ENCODE measurements around the gene MYO7A.

The MYO7A gene

DNA sequence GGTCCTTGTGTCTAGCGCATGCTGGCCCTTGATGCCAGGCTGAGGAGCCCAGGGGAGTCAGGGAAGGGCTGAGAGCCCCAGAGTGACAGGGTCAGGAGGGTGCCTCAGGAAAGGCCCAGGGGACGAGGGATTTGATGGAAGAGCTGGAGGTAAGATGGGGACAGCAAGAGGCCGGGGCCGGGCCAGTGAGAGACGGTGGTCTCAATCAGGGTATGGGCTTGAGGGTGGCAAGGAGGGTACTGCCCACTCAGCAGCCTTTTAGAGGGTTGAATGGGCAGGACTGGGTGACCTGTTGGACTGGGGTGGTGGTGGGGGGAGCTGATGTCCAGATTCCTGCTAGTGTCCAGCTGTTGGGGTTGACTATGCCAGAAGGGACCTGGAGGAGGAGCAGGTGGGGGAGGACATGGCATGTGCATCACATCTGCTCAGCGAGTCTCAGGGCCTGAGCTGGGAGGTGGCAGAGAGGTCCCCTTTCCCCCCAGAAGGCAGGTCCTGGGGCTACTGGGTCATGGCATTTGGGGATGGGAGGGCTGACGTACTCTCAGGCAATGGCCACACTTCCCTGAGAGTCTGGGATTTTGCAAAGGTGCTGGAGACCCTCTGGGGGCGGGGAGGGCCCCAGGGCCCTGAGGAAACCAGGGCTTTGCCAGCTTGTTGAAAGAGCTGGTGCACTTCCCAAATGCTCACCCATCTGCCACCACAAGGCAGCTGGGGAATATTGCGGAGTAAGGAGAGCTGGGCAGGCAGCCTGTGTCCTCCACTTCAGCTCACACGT lies 18.4 kb downstream of the MYO7A start:
- no peak for DNase-seq (ENCODE audit: low spot score)

DNA sequence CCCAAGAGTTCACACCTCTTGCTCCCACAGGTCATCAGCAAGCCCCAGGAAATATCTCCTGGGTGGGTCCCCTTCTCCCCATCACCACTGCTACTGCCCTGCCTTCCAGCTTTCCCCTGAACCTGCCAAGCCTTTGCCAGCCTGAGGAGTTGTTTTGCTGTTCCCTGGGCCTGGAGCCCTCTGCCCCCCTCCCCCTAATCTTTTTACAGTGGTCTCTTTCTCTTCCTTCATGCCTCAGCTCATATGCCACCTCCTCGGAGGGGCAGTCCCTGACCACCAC lies 18.9 kb downstream of the MYO7A start:
- no peak for DNase-seq (ENCODE audit: low spot score)

DNA sequence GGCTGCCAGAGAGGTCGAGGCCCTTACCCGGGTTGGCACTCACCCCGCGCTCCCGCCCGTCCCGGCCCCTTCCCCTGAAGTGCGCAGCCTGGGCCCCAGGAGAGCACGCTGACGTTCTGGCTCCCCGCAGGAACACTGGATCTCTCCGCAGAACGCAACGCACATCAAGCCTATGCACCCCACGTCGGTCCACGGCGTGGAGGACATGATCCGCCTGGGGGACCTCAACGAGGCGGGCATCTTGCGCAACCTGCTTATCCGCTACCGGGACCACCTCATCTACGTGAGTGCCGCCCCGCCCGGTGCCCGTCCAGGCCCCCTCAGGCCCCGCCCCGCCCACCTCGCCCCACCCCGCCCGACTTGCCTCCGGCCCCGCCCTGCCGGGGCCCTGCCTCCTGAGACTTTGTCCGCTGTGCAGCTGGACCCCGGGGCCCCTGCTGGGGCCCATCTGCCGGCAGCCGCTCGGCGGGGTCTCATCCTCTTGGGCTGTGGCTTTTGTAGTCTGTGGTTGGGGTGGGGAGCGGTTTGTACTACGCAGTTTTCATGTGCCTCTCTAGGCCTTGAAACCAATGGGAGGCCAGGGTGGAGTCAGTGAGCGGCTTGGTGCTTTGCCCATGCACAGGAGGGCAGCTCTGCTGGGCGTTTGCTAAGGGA lies 19.7 kb downstream of the MYO7A start:
- no peak for DNase-seq (ENCODE audit: low spot score)

DNA sequence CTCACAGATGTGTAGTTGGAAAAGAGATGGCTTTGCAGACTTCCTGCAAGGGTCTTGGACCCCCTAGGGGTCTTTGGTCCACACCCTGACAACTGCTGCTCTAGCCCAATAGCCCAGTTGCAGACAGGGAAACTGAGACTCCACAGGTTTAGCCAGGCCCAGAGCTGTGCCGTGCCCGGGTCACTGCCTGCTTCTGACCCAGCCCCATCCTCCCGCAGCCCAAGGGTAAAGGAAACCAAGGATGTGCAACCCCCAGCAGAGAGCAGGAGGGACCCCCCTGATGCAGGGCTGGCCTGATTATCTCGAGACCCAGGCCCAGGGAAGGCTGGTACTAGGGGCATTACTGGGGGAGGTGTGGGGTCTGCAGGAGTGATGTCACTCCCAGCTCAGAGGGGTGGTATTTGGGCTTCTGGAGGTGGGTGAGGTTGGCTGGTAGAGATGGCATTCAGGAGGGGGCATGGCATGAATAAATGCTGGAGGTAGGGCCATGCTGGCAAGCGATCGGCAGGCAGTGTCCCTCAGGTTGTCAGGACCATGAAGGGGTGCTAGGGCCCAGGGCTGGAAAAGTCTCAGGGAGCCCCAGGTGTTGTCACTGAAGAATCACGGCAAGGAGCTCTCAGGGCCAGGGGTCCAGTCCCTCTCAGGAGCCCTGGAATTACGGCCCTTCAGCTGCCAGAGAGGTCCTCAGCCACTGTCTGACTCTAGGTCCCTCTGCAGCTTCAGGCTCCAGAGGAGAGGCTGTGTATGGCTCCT lies 21.1 kb downstream of the MYO7A start:
- no peak for DNase-seq (ENCODE audit: low spot score)

DNA sequence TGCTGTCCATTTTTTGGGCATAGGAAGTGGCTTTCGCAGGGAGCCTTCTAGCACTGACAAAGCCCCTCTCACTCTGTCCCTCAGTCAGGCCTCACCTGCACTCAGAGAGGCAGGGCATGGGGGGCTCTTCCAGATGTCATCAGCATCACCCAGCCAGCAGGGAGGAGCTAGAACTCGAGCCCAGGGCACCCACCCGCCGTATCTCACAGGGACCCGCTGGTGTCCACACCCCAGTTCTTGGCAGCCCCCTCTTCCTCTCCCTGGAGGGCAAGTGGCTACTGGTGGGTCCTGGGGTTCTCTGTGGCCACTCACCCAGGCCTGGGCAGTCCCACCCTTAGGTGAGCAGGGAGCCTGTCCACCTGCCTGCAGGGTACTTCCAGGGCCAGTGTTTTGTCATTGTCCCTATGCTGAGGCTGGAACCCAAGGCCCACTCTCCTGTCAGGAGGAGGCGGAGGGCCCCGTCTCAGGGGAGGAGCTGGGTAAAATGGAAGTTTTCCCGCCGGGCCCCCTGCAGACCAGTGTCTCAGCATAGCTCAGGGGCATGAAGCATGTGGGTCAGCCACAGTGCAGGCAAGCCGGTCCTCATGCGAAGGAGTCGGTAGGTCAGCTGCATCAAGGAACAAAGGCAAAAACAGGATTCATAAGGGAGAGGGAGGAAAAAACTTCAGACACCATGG lies 21.8 kb downstream of the MYO7A start:
- no peak for DNase-seq (ENCODE audit: low spot score)

DNA sequence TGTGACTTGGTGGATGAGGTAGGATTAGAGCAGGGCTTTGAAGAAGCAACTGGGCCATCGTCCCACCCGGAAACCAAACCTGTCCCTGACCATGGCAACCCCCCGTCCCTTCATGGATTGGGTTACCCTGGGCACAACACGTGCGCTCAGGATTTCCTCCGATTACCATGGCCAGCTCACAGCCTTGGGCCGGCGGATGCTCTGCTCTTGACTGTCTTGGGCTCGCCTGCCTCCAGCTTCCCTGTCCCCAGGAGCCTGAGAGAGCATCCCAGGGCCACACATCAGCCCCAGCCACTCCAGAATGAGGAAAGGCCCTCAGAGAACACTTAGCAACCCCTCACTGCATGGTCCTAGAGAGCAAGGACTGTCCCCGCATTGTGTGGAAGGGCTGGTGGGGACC lies 22.8 kb downstream of the MYO7A start:
- no peak for DNase-seq (ENCODE audit: low spot score)

DNA sequence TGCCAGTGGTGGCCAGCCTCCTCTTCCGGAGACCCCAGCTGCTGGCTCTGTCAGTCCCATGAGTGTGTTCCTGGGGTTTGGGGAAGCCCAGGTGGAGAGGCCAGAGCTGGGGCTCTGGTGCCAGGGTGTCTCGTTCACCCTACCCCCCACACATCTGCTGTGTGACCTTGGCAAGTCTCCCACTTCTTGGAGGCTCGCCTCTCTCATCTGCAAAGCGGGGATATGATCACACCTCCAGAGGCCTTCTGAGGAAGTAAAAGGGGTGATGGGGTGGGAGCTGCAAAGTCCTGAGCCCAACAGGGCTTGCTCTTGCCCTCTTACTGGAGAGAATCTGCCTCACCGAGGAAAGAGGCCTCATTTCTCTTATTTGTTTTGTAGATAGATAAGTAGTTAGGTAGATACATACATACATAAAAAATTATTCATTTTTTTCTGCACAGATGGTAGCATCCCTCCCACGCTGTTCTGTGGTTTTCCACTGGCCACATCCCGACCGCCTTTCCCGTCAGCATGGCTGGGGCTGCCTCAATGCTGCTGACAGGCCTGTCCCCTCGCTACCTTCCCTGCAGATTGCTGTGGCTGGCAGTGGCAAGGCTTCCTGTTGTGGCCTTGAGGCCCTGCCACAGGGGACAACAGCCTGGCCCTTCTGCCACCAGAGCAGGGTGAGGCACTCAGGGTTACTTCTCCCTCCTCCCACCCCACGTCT lies 23.9 kb downstream of the MYO7A start:
- DNase-seq (ENCODE audit: low spot score), result no peak

DNA sequence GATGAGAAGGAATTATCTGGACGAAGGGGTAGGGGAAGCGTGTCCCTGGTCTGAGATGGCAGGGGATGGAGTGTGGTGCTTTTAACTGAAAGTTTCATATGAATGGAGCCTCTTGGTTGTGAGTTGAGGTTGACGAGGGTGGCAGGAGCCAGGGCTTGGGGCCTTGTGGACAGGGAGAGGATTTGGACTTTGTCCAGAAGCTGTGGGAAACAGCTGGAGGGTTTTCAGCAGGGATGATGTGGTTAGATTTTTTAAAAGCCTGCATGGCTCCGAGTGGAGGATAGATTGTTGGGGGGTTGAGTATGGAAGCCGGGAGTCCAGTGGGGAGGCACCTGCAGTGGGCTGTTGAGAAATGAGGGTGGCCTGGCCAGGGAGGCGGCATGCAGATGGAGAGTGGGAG lies 24.8 kb downstream of the MYO7A start:
- DNase-seq (ENCODE audit: low spot score), result no peak

DNA sequence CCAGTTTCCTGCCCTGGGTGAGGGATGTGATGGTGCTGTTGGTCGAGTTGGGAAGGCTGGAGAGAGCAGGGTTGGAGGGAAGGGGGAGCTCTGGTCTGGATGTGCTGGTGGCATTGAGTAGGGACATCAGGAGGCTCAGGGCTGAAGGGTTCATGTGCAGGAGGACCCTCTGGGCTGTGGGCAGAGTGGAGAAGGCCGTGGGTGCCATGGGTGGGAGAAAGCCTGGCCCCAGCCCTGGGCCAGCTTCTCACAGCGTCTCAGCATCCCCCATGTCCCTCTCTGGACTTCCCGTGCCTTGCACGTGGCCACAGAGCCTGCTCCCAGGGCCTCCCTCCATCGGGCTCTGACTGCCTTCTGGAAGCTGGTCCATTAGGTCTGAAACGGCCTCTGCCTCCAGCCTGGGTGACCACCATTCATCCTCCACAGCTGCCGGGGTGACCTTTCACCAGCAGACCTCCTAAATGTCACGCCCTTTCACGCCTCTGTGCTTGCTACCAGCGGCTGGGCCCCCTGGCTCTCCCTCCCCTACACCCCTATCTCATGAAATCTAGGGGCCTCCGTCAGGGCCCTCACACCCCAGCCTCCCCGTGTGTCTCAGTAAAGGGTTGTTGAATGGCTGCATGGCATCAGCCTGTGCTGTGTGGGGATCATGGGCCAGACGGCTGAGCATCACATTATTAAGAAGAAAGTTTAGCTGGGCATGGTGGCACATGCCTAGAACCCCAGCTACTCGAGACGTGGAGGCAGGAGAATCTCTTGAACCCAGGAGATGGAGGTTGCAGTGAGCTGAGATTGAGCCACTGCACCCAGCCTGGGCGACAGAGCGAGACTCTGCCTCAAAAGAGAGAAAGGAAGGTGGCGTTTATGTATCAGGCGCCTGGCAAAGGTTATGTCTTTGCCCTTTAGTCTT lies 25.5 kb downstream of the MYO7A start:
- DNase-seq (ENCODE audit: low spot score), result no peak

DNA sequence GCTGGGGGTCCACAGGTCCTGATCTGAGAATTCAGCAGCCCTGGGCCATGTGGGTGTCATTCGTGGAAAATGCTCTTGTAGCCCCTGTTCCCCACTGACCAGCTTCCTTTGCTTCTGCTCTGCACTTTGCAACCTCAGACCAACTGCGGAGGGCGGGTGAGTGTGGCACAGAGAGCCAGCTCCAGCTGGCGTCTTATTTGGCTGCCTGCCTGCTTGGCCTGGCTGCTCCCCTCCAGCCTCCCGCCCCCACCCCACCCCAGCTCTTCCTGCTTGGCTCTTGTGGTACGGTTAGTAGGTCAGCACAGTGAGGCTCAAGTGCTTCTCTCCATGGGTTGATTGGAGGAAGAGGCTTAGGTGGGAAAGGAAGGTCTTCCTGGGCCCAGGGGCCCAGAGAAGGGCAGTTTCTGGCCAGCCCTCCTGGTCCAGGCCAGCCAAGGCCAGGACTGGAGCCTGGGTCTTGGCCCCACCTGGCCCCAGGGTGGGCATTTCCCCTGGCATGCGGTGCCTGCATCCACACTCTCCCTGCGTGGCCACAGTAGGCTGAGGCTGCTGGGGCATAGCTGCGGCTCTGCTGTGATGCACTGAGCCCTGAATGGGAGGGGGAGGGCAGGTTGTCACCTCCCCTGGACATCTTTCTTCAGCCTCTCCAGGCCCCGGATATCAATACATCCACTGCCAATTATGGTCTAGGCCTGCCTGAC lies 26.5 kb downstream of the MYO7A start:
- DNase-seq (ENCODE audit: low spot score), result no peak

DNA sequence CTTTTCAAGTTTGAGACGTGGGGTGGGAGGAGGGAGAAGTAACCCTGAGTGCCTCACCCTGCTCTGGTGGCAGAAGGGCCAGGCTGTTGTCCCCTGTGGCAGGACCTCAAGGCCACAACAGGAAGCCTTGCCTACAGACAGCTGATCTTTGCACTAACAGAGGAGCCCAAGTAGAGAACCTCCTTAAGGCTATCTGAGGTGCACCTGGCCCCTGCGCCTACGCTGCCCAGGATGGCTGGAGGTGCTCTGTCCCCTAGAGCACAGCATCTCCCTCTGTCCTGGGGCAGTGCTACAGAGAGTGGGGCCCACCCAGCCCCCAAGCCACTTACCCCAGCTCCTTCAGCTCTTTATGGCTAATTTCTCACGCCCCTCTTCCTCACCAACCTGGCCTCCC lies 27.0 kb downstream of the MYO7A start:
- no peak for DNase-seq (ENCODE audit: low spot score)

DNA sequence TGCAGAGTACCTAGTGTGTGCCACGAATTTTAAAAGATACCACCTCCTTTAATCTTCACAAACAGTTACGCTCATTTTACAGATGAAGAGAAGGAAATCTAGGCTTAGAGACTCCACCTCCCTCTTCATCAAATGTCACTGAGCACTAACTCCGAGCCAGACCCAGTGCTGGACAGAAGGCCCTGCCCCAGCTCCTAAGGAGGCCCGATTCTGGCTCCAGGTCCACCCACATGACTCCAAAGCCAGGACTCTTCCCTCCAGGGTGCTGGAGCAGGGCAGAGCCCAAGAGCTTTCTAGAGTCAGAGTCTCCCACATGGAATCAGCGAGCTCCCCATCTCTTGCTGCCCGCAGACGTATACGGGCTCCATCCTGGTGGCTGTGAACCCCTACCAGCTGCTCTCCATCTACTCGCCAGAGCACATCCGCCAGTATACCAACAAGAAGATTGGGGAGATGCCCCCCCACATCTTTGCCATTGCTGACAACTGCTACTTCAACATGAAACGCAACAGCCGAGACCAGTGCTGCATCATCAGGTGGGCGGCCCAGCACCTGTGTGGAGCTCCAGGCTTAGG lies 27.6 kb downstream of the MYO7A start:
- DNase-seq (ENCODE audit: low spot score), result no peak

DNA sequence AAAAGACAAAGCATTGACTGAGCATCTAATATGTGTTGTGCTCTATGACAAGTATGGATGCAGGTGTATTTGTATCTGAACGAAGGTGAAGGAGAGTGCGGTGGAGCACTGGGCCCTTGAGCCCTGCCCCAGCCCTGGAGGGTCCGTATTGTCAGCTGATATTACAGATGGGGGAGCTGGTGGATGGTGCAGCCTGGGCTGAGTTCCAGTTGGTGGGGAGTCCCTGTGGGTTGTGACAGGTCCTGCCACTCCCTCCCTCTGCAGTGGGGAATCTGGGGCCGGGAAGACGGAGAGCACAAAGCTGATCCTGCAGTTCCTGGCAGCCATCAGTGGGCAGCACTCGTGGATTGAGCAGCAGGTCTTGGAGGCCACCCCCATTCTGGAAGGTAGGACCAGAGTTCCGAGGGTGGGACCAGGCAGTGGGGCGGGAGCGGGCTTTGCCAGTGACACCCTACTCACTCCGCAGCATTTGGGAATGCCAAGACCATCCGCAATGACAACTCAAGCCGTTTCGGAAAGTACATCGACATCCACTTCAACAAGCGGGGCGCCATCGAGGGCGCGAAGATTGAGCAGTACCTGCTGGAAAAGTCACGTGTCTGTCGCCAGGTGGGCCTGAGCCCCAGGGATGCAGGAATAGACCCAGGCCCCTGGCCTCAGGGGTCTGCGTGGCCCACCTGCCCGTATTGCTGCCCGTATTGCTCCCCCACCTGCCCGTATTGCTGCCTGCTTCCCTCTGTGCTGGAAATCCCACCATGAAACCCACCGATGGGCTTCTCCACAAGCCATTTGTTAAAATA lies 28.6 kb downstream of the MYO7A start:
- no peak for DNase-seq (ENCODE audit: low spot score)

DNA sequence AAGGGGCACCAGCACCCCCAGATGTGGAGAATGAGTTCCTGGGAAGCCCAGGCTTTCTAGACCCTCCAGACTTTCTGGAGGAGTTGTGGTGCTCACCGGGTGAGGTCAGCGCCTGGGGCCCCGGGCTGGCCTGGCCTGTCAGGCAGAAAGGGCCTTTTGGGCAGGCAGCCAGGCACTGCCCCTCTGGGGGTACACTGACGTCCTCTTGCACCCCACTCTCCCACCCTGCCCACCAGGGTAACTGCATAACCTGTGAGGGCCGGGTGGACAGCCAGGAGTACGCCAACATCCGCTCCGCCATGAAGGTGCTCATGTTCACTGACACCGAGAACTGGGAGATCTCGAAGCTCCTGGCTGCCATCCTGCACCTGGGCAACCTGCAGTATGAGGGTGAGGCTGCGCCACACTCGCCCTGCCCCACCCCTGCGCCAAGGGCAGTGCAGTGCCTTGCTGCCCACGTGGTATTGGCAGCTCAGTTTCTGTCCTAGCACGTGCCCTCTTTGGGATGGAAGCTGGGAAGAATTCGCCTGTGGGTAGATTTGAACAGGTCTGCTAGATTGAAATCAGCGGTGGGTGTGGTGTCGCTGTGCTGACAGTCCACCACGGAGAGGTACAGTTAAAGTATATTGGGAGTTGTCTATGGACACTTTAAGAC lies 30.1 kb downstream of the MYO7A start:
- DNase-seq (ENCODE audit: low spot score), result no peak

DNA sequence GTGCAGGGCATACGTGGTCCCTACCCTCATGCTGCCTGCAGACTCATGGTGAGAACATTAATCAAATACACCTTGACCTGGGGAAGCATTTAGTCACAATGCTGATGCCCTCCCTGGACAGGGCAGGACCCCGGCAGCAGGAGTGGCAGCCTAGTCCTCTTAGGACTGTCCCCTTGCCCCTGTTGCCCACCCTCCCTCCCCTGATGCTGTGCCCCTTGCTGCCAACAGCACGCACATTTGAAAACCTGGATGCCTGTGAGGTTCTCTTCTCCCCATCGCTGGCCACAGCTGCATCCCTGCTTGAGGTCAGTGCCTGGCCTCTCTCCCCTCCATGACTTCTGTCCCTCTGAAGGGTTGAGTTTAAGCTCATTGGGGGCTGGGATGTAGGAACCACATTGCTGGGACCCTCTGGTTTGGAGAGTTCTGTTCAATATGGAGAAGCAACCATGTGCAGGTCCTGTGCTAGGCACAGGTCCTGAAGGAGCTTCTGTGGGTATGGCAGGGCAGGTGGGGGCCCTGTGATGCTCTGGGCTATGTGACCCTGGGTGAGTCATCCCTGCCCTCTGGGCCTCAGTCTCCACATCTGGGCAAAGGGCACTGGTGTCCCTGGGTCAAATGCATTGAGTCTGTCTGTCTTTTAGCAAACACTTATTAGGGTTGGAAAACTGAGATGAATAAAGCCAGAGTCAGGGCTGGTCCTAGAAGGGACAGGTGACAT lies 31.3 kb downstream of the MYO7A start:
- no peak for DNase-seq (ENCODE audit: low spot score)

DNA sequence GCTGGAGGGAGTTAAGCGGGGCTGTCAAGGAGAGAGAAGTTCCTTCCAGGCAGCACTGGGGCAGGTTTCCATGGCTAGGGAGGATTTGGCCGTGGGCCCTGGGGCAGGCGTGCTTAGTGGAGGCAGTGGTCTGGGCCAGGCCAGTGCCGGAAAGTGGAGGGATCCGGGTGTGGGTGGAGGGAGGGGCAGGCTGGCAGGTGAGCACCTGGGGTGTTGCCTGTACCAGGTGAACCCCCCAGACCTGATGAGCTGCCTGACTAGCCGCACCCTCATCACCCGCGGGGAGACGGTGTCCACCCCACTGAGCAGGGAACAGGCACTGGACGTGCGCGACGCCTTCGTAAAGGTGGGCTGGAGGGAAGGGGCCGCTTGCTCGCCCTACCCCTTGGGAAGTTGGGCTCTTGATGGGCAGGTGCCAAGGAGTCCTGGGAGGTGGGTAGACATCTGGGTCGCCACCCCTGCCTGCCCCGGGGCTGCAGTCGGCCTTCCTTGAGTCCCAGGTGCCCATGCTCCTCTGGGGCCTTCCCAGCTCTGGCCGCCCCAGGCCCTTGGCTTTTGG lies 32.0 kb downstream of the MYO7A start:
- no peak for DNase-seq (ENCODE audit: low spot score)

DNA sequence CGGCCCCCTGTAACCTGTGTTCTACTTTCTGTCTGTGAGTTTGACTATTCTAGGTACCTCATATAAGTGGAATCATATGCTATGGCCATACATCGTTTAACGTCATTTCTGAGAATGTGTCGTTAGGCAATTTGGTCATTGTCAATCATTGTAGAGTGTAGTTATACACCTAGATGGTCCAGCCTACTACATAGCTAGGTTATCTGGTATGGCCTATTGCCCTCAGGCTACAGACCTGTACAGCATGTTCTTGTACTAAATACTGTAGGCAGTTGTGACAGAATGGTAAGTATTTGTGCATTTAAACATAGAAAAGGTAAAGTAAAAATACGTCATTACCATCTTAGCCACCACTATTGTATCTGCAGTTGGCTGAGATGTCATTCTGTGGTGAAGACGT lies 35.2 kb downstream of the MYO7A start:
- DNase-seq (ENCODE audit: low spot score), result no peak

DNA sequence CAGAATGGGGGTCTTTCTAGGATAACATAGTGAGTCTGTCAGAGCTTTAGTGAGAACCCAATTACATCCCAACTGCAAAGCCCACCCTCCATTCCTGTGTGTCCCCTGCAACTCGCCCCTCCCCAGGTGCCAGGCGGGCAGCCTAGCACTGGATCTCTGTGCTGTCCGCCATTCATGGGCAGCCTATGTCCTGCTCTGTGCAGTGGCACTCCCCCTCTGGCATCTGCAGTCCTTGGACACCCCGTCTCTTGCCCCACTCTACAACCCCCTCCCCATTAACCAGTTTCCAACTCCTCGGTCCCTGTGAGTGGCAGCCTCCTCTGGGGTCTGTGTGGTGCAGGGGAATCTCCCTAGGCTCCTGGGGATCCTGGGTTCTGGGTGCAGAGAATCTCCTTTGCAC lies 37.0 kb downstream of the MYO7A start:
- DNase-seq (ENCODE audit: low spot score), result no peak
